Thyroid gland (tissue), 4 donors: ENCODE results near the gene COG3.

ENCODE experiments used
- POLR2A ChIP-seq, 2 donors: fragments of 450-650 bp; IDR thresholded peaks; one replicate each; pipeline ENCODE4 v1.6.1; 2017; ENCODE audit warnings: antibody characterized with exemption in 2 of 2, mild to moderate bottlenecking in 2 of 2, moderate library complexity in 1 of 2
- TF ChIP-seq, protein P1 (sequence below), 6 experiments: fragments of 200-600 bp in 3 of 6; fragments of 450-650 bp in 3 of 6; sonication (generic) in 3 of 6; IDR thresholded peaks; one replicate each; pipeline ENCODE4 v1.5.1; 2016 to 2019; ENCODE audit warnings: antibody characterized with exemption in 6 of 6, mild to moderate bottlenecking in 2 of 6, inconsistent platforms in 1 of 6, moderate library complexity in 1 of 6

DNA sequence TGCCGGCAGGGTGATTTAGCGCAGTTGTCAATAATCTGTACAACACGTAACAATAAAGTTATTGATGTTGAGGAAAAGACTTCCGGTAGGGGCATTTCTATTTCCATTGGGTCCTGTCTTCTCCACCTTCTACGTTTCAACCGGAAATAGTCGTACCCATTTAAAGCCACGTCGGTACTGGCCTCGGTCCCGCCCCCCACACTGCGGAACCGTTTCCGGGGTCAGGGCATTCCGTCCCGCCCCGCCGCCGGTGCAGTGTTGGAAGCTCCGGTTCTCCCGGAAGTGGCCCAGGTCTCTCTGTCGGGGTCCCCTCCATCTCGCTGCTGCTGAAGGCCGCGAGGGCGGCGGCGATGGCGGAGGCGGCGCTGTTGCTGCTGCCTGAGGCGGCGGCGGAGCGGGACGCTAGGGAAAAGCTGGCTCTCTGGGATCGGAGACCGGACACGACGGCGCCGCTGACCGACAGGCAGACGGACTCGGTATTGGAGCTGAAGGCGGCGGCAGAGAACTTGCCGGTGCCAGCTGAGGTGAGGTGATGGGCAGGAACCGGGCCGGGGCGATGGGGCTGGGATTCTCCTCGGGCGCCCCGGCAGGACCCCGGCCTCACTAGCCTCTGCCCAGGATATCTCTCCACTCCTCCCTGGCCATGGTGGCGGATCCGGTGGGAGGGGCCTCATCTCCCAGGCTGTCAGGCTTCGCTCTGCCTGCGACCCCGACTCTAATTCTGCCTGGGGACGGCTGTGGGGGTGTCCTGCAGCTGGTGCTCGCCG is at the start of gene COG3:
- peak in 1 of 2 donors; percentile 70 for TF ChIP-seq POLR2A (IDR thresholded peaks at IDR 0.05)
- TF ChIP-seq, protein P1, sequence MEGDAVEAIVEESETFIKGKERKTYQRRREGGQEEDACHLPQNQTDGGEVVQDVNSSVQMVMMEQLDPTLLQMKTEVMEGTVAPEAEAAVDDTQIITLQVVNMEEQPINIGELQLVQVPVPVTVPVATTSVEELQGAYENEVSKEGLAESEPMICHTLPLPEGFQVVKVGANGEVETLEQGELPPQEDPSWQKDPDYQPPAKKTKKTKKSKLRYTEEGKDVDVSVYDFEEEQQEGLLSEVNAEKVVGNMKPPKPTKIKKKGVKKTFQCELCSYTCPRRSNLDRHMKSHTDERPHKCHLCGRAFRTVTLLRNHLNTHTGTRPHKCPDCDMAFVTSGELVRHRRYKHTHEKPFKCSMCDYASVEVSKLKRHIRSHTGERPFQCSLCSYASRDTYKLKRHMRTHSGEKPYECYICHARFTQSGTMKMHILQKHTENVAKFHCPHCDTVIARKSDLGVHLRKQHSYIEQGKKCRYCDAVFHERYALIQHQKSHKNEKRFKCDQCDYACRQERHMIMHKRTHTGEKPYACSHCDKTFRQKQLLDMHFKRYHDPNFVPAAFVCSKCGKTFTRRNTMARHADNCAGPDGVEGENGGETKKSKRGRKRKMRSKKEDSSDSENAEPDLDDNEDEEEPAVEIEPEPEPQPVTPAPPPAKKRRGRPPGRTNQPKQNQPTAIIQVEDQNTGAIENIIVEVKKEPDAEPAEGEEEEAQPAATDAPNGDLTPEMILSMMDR (IDR thresholded peaks at IDR 0.05): peak in 1 of 6 experiments; percentile 69
